ENCODE data around the gene ZIC2. TPM values are rescaled to one million over a fixed set of nuclear protein-coding genes. Genes with fewer than 3 reads are reported as not detected.

The ZIC2 gene
- polyA plus RNA-seq, 1 donor: 0.37 TPM

DNA sequence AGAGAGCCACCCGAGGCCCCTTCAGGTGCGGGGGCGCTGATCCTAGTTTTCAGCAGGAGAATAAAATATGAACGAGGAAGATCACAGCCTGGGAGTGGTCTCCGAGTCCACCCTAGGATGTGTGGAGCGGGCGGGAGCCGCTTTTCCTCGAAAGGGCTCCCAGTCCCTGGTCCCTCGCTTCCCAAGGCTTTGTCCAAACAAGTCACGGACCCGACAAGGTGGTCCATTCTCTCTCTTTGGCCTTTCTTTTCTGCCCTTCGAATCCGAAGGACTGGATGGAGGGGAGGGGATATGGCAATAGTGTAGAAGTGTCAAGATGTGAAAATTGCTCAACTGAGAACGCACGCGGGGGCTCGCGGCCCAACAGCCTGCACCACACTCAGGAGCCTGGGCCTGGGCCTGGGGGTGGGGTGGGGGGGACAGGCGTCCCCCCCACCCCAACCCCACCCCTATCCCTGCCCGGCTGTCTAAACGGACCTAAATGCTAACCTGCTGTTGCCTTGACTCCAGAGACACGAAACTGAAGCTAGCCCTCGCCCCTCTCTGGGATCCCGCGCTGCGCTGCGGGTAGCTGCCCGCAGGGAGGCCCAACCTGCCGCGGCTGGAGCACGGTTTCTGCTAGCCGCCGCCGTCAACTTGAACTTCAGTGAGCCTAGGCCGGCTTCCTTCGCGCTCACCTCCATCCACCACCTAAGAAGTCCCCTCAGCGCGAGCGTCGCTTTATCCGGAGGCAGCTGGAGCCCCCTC, 7.1 kb downstream of the ZIC2 start:
- DNase-seq: no peak
- no peaks in the 10 kb centered on the region for H3K36me3 ChIP-seq (ENCODE audit: control insufficient read depth, insufficient read depth, low read length)

DNA sequence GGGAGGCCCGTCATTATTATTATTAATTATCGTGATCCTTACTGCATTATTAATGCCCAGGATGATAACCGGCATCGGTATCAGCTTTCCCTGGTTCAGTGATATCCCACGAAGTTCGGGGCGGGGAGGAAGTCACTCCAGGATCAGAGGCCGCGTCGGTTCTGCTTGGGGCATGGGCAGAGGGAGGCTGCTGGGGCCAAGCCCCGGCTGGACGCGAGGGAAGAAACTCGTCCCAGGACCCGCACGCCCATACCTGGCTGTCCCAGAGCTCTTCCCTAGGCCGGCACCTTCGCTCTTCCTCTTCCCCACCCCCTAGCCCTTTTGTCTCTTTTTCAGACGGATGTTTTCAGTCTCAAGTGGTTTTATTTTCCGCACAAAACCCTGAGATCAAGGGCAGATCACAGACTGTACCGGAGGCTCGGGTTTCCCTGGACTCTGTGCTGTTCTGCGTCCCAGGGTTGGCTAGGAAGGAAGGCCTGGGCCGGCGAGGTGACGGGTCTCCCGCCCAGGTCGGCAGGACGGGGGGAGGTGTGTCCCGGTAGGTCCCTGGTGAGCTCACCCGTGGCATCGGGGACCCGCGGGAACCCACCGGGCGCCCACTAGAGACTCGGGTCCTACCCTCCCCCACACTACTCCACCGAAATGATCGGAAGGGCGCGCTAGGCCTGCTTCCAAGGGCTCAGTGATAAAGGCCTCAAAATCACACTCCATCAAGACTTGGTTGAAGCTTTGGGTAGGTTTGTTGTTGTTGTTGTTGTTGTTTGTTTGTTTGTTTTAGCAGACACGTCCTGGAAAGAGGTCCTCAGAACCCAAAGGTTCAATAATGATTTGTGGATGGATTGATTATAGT, 7.9 kb downstream of the ZIC2 start:
- Histone ChIP-seq H3K9me3 (ENCODE audit: control insufficient read depth, low read depth, low read length) (peaks cover 31% of the 10 kb centered on the region), H3K27me3 (ENCODE audit: control insufficient read depth, insufficient read depth, low read length) (peaks cover 95% of the 10 kb centered on the region), H3K36me3 (ENCODE audit: control insufficient read depth, insufficient read depth, low read length) (no peaks in the 10 kb centered on the region), H3K27ac (ENCODE audit: low read length) (no peak overlapping the region), H3K4me1 (ENCODE audit: control insufficient read depth, insufficient read depth, low read length) (no peaks in the 10 kb centered on the region), H3K4me3 (ENCODE audit: low read length) (no peak overlapping the region)
- 0% methylated on average over 1 of the region's 42 CpGs for WGBS (ENCODE audit: insufficient coverage, low lambda C conversion rate)
- DNase-seq: no peak

More for the DNA sequence above, 7.1 kb downstream of the ZIC2 start:
- Histone ChIP-seq H3K4me3 (ENCODE audit: low read length) (no peak overlapping the region), H3K4me1 (ENCODE audit: control insufficient read depth, insufficient read depth, low read length) (no peaks in the 10 kb centered on the region), H3K27ac (ENCODE audit: low read length) (no peak overlapping the region), H3K27me3 (ENCODE audit: control insufficient read depth, insufficient read depth, low read length) (peaks cover 97% of the 10 kb centered on the region), H3K9me3 (ENCODE audit: control insufficient read depth, low read depth, low read length) (peaks cover 31% of the 10 kb centered on the region)
- 0% methylated on average over 1 of the region's 43 CpGs for WGBS (ENCODE audit: insufficient coverage, low lambda C conversion rate)

DNA sequence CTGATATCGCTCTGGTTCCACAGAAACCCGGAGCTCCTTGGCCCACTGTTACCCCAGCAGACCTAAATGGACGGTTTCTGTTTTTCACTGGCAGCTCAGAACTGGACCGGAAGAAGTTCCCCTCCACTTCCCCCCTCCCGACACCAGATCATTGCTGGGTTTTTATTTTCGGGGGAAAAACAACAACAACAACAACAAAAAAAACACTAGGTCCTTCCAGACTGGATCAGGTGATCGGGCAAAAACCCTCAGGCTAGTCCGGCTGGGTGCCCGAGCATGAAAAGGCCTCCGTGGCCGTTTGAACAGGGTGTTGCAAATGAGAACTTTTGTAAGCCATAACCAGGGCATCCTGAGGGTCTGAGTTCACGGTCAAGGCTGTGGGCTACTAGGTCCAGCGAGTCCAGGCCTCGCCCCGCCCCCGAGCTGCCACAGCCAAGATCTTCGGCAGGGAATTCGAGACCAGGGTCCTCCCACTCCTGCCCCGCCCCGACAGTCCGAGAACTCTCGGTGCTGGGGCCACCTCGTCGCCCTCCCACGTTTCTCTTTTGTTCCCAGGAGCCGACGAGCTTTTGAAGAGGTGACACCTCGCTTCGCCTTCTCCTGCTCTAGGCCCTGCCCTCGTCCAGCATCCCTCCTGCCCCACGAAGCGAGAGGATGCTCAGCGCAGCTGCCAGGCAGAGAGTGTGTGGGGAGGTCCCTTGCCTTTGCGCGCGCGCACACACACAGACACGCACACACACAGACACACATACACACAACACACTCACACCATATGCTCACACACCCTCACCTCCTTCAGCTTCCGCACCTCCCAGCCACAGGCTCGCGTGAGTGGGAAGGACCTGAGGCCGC, 8.8 kb downstream of the ZIC2 start:
- no peaks in the 10 kb centered on the region for H3K4me1 ChIP-seq (ENCODE audit: control insufficient read depth, insufficient read depth, low read length)

GRCh38 chr13:99991013-99991827, 9.6 kb downstream of the ZIC2 start:
- H3K27me3 ChIP-seq (ENCODE audit: control insufficient read depth, insufficient read depth, low read length): peaks cover 96% of the 10 kb centered on the region
- H3K4me3 ChIP-seq (ENCODE audit: low read length): no peak overlapping the region
- no peak for DNase-seq
- no peaks in the 10 kb centered on the region for H3K4me1 ChIP-seq (ENCODE audit: control insufficient read depth, insufficient read depth, low read length)
- no peak overlapping the region for H3K27ac ChIP-seq (ENCODE audit: low read length)
- no peaks in the 10 kb centered on the region for H3K36me3 ChIP-seq (ENCODE audit: control insufficient read depth, insufficient read depth, low read length)
- WGBS (ENCODE audit: insufficient coverage, low lambda C conversion rate): 20% methylated on average over 1 of the region's 35 CpGs
- H3K9me3 ChIP-seq (ENCODE audit: control insufficient read depth, low read depth, low read length): peaks cover 25% of the 10 kb centered on the region

More for the DNA sequence above, 8.8 kb downstream of the ZIC2 start:
- WGBS (ENCODE audit: insufficient coverage, low lambda C conversion rate): 13% methylated on average over 7 of the region's 42 CpGs
- Histone ChIP-seq H3K36me3 (ENCODE audit: control insufficient read depth, insufficient read depth, low read length) (no peaks in the 10 kb centered on the region), H3K4me3 (ENCODE audit: low read length) (no peak overlapping the region), H3K27ac (ENCODE audit: low read length) (no peak overlapping the region), H3K9me3 (ENCODE audit: control insufficient read depth, low read depth, low read length) (peaks cover 25% of the 10 kb centered on the region), H3K27me3 (ENCODE audit: control insufficient read depth, insufficient read depth, low read length) (peaks cover 96% of the 10 kb centered on the region)
- DNase-seq: no peak

- Histone ChIP-seq H3K9me3 (ENCODE audit: control insufficient read depth, low read depth, low read length) (peaks cover 28% of the 10 kb centered on the region), H3K27me3 (ENCODE audit: control insufficient read depth, insufficient read depth, low read length) (peaks cover 96% of the 10 kb centered on the region), H3K4me3 (ENCODE audit: low read length) (no peak overlapping the region), H3K27ac (ENCODE audit: low read length) (no peak overlapping the region), H3K36me3 (ENCODE audit: control insufficient read depth, insufficient read depth, low read length) (no peaks in the 10 kb centered on the region), H3K4me1 (ENCODE audit: control insufficient read depth, insufficient read depth, low read length) (no peaks in the 10 kb centered on the region)
- DNase-seq: peak in 1 of 2 donors; percentile 7
- 20% methylated on average over 2 of the region's 36 CpGs for WGBS (ENCODE audit: insufficient coverage, low lambda C conversion rate)
Measured at GRCh38 chr13:99991828-99992775, 10.5 kb downstream of the ZIC2 start.

GRCh38 chr13:99992949-99993351, 11.4 kb downstream of the ZIC2 start:
- peaks cover 32% of the 10 kb centered on the region for H3K9me3 ChIP-seq (ENCODE audit: control insufficient read depth, low read depth, low read length)
- H3K36me3 ChIP-seq (ENCODE audit: control insufficient read depth, insufficient read depth, low read length): no peaks in the 10 kb centered on the region
- no peak for DNase-seq
- H3K4me3 ChIP-seq (ENCODE audit: low read length): no peak overlapping the region
- no peaks in the 10 kb centered on the region for H3K4me1 ChIP-seq (ENCODE audit: control insufficient read depth, insufficient read depth, low read length)
- peaks cover 96% of the 10 kb centered on the region for H3K27me3 ChIP-seq (ENCODE audit: control insufficient read depth, insufficient read depth, low read length)
- no peak overlapping the region for H3K27ac ChIP-seq (ENCODE audit: low read length)
- WGBS (ENCODE audit: insufficient coverage, low lambda C conversion rate): 8% methylated on average over 3 of the region's 3 CpGs

DNA sequence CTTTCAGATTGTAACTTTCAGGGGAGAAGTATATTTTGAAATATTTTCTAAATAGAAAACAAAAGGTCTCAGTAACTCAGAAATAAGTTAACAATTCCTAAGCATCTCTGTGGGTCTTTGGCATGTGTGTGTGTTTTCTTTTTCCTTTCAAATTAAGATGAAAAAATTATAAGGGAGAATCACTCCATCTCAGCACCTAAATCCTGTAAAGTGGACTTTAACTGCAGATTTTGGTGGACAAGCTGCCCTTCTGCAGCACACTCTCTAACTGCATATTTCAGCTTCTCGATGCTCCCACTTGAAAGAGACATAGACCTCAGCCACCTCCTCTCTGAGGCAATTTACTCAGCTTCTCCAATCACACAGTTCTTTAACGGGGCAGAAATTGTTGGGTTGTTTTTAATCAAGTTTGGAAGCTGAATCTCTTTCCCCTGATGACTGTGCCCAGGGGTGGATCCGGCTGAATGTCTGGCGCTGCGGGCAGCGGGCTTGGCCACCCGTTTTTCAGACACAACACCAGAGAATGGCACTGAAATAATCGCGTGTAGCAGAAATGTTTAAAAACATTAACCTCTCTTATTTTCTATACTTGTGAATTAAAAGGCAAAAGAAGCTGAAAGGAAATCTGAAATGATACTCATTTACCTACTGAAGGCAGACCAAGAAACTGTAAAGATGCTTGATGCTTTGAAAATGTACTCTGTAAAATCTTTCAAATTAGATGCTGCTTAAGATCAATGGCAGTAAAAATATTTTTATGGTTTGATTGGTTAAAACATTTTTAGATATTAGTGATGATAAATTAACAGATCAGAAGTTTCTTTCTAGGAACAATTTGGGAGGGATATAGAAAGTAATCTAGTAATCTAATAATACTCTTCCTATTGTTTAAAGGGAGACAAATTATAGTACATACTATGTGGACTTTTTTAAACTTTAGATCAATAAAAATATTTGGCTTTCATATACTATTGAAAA, 12.4 kb downstream of the ZIC2 start:
- peak in 1 of 2 donors; percentile 5 for DNase-seq
- Histone ChIP-seq H3K4me1 (ENCODE audit: control insufficient read depth, insufficient read depth, low read length) (no peaks in the 10 kb centered on the region), H3K27me3 (ENCODE audit: control insufficient read depth, insufficient read depth, low read length) (peaks cover 96% of the 10 kb centered on the region), H3K27ac (ENCODE audit: low read length) (no peak overlapping the region), H3K4me3 (ENCODE audit: low read length) (no peak overlapping the region), H3K36me3 (ENCODE audit: control insufficient read depth, insufficient read depth, low read length) (no peaks in the 10 kb centered on the region), H3K9me3 (ENCODE audit: control insufficient read depth, low read depth, low read length) (peaks cover 29% of the 10 kb centered on the region)
- no CpG with 5 or more reads among the region's 9 CpGs for WGBS (ENCODE audit: insufficient coverage, low lambda C conversion rate)

GRCh38 chr13:99994638-99995020, 13.0 kb downstream of the ZIC2 start:
- H3K4me3 ChIP-seq (ENCODE audit: low read length): no peak overlapping the region
- H3K9me3 ChIP-seq (ENCODE audit: control insufficient read depth, low read depth, low read length): peaks cover 23% of the 10 kb centered on the region
- H3K36me3 ChIP-seq (ENCODE audit: control insufficient read depth, insufficient read depth, low read length): no peaks in the 10 kb centered on the region
- DNase-seq: no peak
- no peak overlapping the region for H3K27ac ChIP-seq (ENCODE audit: low read length)
- H3K4me1 ChIP-seq (ENCODE audit: control insufficient read depth, insufficient read depth, low read length): no peaks in the 10 kb centered on the region
- peaks cover 94% of the 10 kb centered on the region for H3K27me3 ChIP-seq (ENCODE audit: control insufficient read depth, insufficient read depth, low read length)
- WGBS (ENCODE audit: insufficient coverage, low lambda C conversion rate): 8% methylated on average over 1 of the region's 1 CpG
